ENCODE results near the gene ZNFX1.

Gene ZNFX1

GRCh38 chr20:49287555-49288249, 9.8 kb upstream of the ZNFX1 start:
- no peak for DNase-seq (ENCODE audit: low read depth)
- no peak overlapping the region for H3K4me3 ChIP-seq (ENCODE audit: control insufficient read depth, low read depth, low read length)
- TF ChIP-seq, protein P1, sequence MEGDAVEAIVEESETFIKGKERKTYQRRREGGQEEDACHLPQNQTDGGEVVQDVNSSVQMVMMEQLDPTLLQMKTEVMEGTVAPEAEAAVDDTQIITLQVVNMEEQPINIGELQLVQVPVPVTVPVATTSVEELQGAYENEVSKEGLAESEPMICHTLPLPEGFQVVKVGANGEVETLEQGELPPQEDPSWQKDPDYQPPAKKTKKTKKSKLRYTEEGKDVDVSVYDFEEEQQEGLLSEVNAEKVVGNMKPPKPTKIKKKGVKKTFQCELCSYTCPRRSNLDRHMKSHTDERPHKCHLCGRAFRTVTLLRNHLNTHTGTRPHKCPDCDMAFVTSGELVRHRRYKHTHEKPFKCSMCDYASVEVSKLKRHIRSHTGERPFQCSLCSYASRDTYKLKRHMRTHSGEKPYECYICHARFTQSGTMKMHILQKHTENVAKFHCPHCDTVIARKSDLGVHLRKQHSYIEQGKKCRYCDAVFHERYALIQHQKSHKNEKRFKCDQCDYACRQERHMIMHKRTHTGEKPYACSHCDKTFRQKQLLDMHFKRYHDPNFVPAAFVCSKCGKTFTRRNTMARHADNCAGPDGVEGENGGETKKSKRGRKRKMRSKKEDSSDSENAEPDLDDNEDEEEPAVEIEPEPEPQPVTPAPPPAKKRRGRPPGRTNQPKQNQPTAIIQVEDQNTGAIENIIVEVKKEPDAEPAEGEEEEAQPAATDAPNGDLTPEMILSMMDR (IDR thresholded peaks at IDR 0.05; ENCODE audit: control insufficient read depth, insufficient read depth, low read depth, low read length, missing control alignments): no peak

GRCh38 chr20:49286689-49287551, 9.1 kb upstream of the ZNFX1 start:
- no peak for DNase-seq (ENCODE audit: low read depth)
- TF ChIP-seq, protein P1 (IDR thresholded peaks at IDR 0.05; ENCODE audit: control insufficient read depth, insufficient read depth, low read depth, low read length, missing control alignments): no peak
- no peak overlapping the region for H3K4me3 ChIP-seq (ENCODE audit: control insufficient read depth, low read depth, low read length)

DNA sequence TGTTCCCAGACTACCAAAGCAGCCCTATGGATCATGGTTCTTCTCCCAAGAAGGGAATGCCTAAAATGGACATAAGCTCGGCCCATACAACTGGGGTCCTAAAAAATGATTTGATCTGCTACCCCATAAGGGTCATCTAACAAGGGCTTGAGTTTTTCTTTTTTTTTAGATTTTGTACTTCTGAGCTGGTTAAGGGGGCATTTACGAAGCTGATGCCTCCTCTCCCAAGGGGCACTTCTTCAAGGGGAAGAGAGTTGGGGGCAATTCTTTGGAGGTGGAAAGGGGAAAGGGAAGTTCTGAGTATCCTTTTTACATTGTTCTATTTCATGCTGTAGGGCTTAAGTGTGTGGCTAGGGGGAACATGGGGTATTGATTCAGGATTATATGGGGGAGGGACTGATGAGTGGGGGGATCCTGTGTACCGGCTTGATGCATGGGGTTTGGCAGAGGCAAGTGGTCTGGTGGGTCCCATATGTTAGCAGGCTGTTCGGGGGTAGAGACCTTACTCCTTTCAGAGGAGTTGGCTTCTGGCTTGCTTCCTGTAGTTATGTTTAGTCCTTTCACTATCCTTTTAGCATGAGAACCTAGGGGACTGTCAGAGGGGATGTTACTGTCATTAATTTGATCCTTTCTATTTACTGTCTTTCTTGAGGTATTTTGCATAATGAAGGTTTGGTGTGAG, 8.1 kb upstream of the ZNFX1 start:
- TF ChIP-seq, protein P1 (IDR thresholded peaks at IDR 0.05; ENCODE audit: control insufficient read depth, insufficient read depth, low read depth, low read length, missing control alignments): no peak
- DNase-seq (ENCODE audit: low read depth): no peak
- no peak overlapping the region for H3K4me3 ChIP-seq (ENCODE audit: control insufficient read depth, low read depth, low read length)

DNA sequence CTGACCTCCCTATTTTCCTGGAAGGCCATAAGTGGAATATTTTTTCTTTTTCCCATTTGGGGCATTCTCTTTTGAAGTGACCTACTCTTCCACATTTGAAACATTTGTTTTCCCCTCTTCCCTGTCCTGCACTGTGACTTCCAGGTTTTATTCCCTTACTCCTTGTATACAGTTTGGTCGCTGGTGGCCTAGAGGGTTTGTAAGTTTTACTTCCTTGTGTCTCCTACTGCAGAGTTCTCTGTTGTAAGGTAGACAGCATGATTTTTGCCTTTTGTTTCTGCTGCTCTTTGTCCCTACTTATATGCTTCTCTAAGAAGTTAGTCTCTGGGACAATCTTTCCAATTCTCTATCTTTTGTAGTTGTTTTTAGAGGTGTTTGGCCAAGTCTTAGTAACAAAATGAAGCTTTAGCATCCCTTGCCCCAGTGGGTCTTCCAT, 7.4 kb upstream of the ZNFX1 start:
- no peak overlapping the region for H3K4me3 ChIP-seq (ENCODE audit: control insufficient read depth, low read depth, low read length)
- DNase-seq (ENCODE audit: low read depth): no peak
- TF ChIP-seq, protein P1 (IDR thresholded peaks at IDR 0.05; ENCODE audit: control insufficient read depth, insufficient read depth, low read depth, low read length, missing control alignments): no peak

GRCh38 chr20:49284818-49285217, 7.0 kb upstream of the ZNFX1 start:
- H3K4me3 ChIP-seq (ENCODE audit: control insufficient read depth, low read depth, low read length): no peak overlapping the region
- DNase-seq (ENCODE audit: low read depth): no peak
- TF ChIP-seq, protein P1 (IDR thresholded peaks at IDR 0.05; ENCODE audit: control insufficient read depth, insufficient read depth, low read depth, low read length, missing control alignments): no peak
